Liver (tissue), 9 donors: ENCODE data around the gene FAN1. TPM values are rescaled to one million over a fixed set of nuclear protein-coding genes. Genes with fewer than 3 reads are reported as not detected.

ENCODE experiments used
- DNase-seq: peaks from one replicate; pipeline ENCODE4 v3.0.0-alpha.2; 2017; ENCODE audit warnings: low spot score
- H3K27ac ChIP-seq, 2 donors: one replicate each; pipeline ENCODE4 v1.7.0; 2013; ENCODE audit warnings: inconsistent platforms in 2 of 2, low read length in 2 of 2, control low read depth in 1 of 2, low read depth in 1 of 2, mild to moderate bottlenecking in 1 of 2
- H3K27me3 ChIP-seq, 4 donors: one replicate each; pipeline versions ENCODE4 v1.6.1 to v1.7.0; 2013; ENCODE audit warnings: low read length in 3 of 4, inconsistent platforms in 1 of 4, mild to moderate bottlenecking in 1 of 4, moderate library complexity in 1 of 4; ENCODE audit not compliant: control insufficient read depth in 4 of 4, insufficient read depth in 4 of 4
- H3K36me3 ChIP-seq, 4 donors: one replicate each; pipeline versions ENCODE4 v1.6.1 to v1.7.0; 2013; ENCODE audit warnings: low read length in 3 of 4, mild to moderate bottlenecking in 3 of 4, low read depth in 1 of 4, moderate library complexity in 1 of 4; ENCODE audit not compliant: control insufficient read depth in 4 of 4, insufficient read depth in 3 of 4
- H3K4me1 ChIP-seq, 4 donors: one replicate each; pipeline versions ENCODE4 v1.6.1 to v1.7.0; 2013; ENCODE audit warnings: low read length in 3 of 4, mild to moderate bottlenecking in 3 of 4, moderate library complexity in 1 of 4; ENCODE audit not compliant: control insufficient read depth in 4 of 4, insufficient read depth in 4 of 4
- H3K4me3 ChIP-seq, 3 donors: one replicate each; pipeline versions ENCODE4 v1.6.1 to v1.7.0; 2013; ENCODE audit warnings: low read length in 3 of 3, control low read depth in 1 of 3, low read depth in 1 of 3, mild to moderate bottlenecking in 1 of 3
- H3K9ac ChIP-seq, 2 donors: one replicate each; pipeline ENCODE4 v1.7.0; 2013; ENCODE audit warnings: low read length in 2 of 2, mild to moderate bottlenecking in 2 of 2, moderate library complexity in 2 of 2, control low read depth in 1 of 2, low read depth in 1 of 2
- H3K9me3 ChIP-seq, 4 donors: one replicate each; pipeline versions ENCODE4 v1.6.1 to v1.7.0; 2013; ENCODE audit warnings: low read length in 3 of 4; ENCODE audit not compliant: control insufficient read depth in 4 of 4
- EGR1 ChIP-seq, 2 donors: IDR thresholded peaks; 2 replicates each; pipeline ENCODE4 v1.6.1; 2016 to 2018; ENCODE audit warnings: antibody characterized with exemption in 2 of 2, low read depth in 2 of 2
- FOXA1 ChIP-seq: IDR thresholded peaks from 2 replicates; pipeline ENCODE4 v1.6.1; 2016; ENCODE audit warnings: antibody characterized with exemption
- FOXA2 ChIP-seq: IDR thresholded peaks from 2 replicates; pipeline ENCODE4 v1.6.1; 2016; ENCODE audit warnings: antibody characterized with exemption
- GABPA ChIP-seq, 2 donors: IDR thresholded peaks in 1 of 2; conservative IDR thresholded peaks in 1 of 2; 2 replicates each; pipeline ENCODE4 v1.6.1; 2016; ENCODE audit warnings: antibody characterized with exemption in 2 of 2, mild to moderate bottlenecking in 1 of 2, moderate library complexity in 1 of 2
- HNF4A ChIP-seq, 2 donors: conservative IDR thresholded peaks; 2 replicates each; pipeline ENCODE4 v1.6.1; 2016; ENCODE audit warnings: antibody characterized with exemption in 2 of 2, mild to moderate bottlenecking in 2 of 2
- HNF4G ChIP-seq: IDR thresholded peaks from 2 replicates; pipeline ENCODE4 v1.6.1; 2016; ENCODE audit warnings: antibody characterized with exemption
- JUND ChIP-seq, 2 donors: IDR thresholded peaks; 2 replicates each; pipeline ENCODE4 v1.6.1; 2016; ENCODE audit warnings: antibody characterized with exemption in 2 of 2
- NR2F2 ChIP-seq: IDR thresholded peaks from 2 replicates; pipeline ENCODE4 v1.6.1; 2016; ENCODE audit warnings: antibody characterized with exemption
- RAD21 ChIP-seq, 2 donors: IDR thresholded peaks; 2 replicates each; pipeline ENCODE4 v1.6.1; 2016; ENCODE audit warnings: antibody characterized with exemption in 2 of 2, mild to moderate bottlenecking in 2 of 2
- REST ChIP-seq: IDR thresholded peaks from 2 replicates; pipeline ENCODE4 v1.6.1; 2016; ENCODE audit warnings: antibody characterized with exemption, mild to moderate bottlenecking
- RXRA ChIP-seq, 2 donors: IDR thresholded peaks; 2 replicates each; pipeline ENCODE4 v1.6.1; 2017 to 2018; ENCODE audit warnings: antibody characterized with exemption in 2 of 2, mild to moderate bottlenecking in 1 of 2
- SP1 ChIP-seq: IDR thresholded peaks from 2 replicates; pipeline ENCODE4 v1.6.1; 2018; ENCODE audit warnings: antibody characterized with exemption, mild to moderate bottlenecking
- TAF1 ChIP-seq: conservative IDR thresholded peaks from 2 replicates; pipeline ENCODE4 v1.6.1; 2016; ENCODE audit warnings: antibody characterized with exemption, mild to moderate bottlenecking
- YY1 ChIP-seq: IDR thresholded peaks from 2 replicates; pipeline ENCODE4 v1.6.1; 2016; ENCODE audit warnings: antibody characterized with exemption, mild to moderate bottlenecking
- ZBTB33 ChIP-seq: IDR thresholded peaks from 2 replicates; pipeline ENCODE4 v1.6.1; 2016; ENCODE audit warnings: antibody characterized with exemption
- WGBS: extraction: QIAGEN DNeasy Blood & Tissue Kit; methylation state at CpG from one replicate; pipeline ENCODE4 v1.1.7; 2013; 5-methylcytosine and 5-hydroxymethylcytosine counted together
- polyA plus RNA-seq, 2 donors: library from polyadenylated mRNA; stranded (reverse) in 1 of 2; unstranded in 1 of 2; fragments of 200-250 nt in 1 of 2; fragments of >200 nt in 1 of 2; fragmentation: Nextera tagmentation in 1 of 2; extraction: Ambion mirVana in 1 of 2; gene quantifications; one replicate each; pipeline versions ENCODE4 v1.2.1 to v1.2.3, GENCODE V29; 2013 to 2015
- total RNA-seq, 2 donors: library from RNA; depleted of rRNA; stranded (reverse); fragments of >200 nt; gene quantifications; one replicate each; pipeline ENCODE4 v1.2.3, GENCODE V29; 2014
- TF ChIP-seq, protein P1 (sequence below): IDR thresholded peaks from 2 replicates; pipeline ENCODE4 v1.6.1; 2016; ENCODE audit warnings: antibody characterized with exemption
- TF ChIP-seq, protein P2 (sequence below): IDR thresholded peaks from 2 replicates; pipeline ENCODE4 v1.6.1; 2016; ENCODE audit warnings: antibody characterized with exemption
- TF ChIP-seq, protein P3 (sequence below): fragments of 150-350 bp; IDR thresholded peaks from 2 replicates; pipeline ENCODE4 v1.5.1; 2017; ENCODE audit warnings: improper control_type of control experiment, low read depth, low read length; ENCODE audit not compliant: missing input control
- donor health status: healthy.
- donor health status: healthy.
- donor health status: healthy.
- donor health status: healthy.
- donor health status: healthy.

FAN1 gene
- total and polyA plus RNA-seq, 4 donors = 5.2 to 17.1 (median 7.5) TPM

- TF ChIP-seq GABPA (IDR thresholded peaks at IDR 0.05 in 1 of 2, conservative IDR thresholded peaks at IDR 0.05 in 1 of 2) (no peak), NR2F2 (no peak), YY1 (no peak), EGR1 (IDR thresholded peaks at IDR 0.05; ENCODE audit: low read depth in 2 of 2) (no peak), FOXA1 (no peak), FOXA2 (no peak), SP1 (no peak), HNF4G (no peak), HNF4A (conservative IDR thresholded peaks at IDR 0.05) (no peak), TAF1 (no peak), ZBTB33 (no peak), REST (no peak), JUND (IDR thresholded peaks at IDR 0.05) (no peak), RAD21 (IDR thresholded peaks at IDR 0.05) (no peak), RXRA (IDR thresholded peaks at IDR 0.05) (no peak)
- TF ChIP-seq, protein P1, sequence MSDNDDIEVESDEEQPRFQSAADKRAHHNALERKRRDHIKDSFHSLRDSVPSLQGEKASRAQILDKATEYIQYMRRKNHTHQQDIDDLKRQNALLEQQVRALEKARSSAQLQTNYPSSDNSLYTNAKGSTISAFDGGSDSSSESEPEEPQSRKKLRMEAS = no peak
- TF ChIP-seq, protein P2, sequence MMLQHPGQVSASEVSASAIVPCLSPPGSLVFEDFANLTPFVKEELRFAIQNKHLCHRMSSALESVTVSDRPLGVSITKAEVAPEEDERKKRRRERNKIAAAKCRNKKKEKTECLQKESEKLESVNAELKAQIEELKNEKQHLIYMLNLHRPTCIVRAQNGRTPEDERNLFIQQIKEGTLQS = no peak
- TF ChIP-seq, protein P3, sequence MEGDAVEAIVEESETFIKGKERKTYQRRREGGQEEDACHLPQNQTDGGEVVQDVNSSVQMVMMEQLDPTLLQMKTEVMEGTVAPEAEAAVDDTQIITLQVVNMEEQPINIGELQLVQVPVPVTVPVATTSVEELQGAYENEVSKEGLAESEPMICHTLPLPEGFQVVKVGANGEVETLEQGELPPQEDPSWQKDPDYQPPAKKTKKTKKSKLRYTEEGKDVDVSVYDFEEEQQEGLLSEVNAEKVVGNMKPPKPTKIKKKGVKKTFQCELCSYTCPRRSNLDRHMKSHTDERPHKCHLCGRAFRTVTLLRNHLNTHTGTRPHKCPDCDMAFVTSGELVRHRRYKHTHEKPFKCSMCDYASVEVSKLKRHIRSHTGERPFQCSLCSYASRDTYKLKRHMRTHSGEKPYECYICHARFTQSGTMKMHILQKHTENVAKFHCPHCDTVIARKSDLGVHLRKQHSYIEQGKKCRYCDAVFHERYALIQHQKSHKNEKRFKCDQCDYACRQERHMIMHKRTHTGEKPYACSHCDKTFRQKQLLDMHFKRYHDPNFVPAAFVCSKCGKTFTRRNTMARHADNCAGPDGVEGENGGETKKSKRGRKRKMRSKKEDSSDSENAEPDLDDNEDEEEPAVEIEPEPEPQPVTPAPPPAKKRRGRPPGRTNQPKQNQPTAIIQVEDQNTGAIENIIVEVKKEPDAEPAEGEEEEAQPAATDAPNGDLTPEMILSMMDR = no peak
- DNase-seq = no peak
- Histone ChIP-seq H3K36me3 (peaks cover 13 to 81% (median 50%) of the 10 kb centered on the region in 4 donors), H3K9me3 (no peaks in the 10 kb centered on the region), H3K4me3 (no peak overlapping the region), H3K4me1 (peaks cover 0 to 5% (median 2%) of the 10 kb centered on the region in 4 donors), H3K27me3 (no peaks in the 10 kb centered on the region), H3K27ac (no peak overlapping the region), H3K9ac (no peak overlapping the region)
- WGBS = 97% methylated on average over 8 of the region's 8 CpGs
These were observed 22.4 kb downstream of the FAN1 start for GRCh38 chr15:30926161-30926560.
